ENCODE data around the gene SNX13.
"Not testable (repeated sequence)": the region's sequence is repeated elsewhere in the genome, so short reads cannot be mapped to it uniquely, and the experiment has no call there.

The SNX13 gene

DNA sequence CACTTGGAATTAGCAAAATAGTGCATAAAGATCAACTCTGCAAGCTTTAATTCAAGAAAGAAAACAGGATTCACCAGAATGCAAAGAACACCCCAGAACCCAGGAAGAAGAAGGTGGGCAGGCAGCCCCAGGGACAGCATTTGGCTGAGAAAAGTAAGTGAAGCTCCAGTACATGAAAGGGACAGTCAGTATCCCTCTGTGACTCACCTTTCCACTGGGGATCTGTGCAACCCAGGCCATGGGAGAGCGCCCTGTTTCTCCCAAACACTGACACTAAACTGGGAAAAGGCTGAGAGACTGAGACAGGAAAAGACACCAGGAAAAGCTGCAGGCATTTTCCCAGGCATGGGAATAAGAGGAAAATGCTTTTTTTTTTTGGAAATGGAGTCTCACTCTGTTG is 28.2 kb downstream of the SNX13 start:
- DNase-seq: no peak

DNA sequence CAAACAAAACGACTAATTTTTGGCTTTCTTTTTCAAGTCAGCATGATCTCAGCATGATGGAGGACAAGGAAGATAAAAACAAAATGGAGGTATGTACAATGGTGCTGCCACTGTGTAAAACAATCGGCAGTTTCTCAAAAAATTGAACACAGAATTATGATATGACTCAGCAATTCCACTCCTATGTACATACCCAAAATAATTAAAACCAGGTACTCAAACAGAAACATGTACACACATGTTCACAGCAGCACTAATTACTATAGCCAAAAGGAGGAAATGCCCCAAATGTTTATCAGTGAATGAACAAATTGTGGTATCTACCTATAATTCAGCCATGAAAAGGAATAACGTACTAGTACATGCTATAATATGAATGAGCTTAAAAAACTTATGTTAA is 29.9 kb downstream of the SNX13 start:
- no peak for DNase-seq

DNA sequence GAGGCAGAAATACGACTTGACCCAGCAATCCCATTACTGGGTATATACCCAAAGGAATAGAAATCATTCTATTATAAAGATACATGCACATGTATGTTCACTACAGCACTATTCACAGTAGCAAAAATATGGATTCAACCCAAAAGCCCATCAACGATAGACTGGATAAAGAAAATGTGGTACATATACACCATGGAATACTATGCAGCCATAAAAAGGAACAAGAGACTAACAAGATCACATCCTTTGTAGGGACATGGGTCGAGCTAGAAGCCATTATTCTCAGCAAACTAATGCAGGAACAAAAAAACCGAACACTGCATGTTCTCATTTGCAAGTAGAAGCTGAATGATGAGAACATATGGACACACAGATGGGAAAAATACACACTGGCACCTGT is 31.0 kb downstream of the SNX13 start:
- not testable (repeated sequence) for DNase-seq

DNA sequence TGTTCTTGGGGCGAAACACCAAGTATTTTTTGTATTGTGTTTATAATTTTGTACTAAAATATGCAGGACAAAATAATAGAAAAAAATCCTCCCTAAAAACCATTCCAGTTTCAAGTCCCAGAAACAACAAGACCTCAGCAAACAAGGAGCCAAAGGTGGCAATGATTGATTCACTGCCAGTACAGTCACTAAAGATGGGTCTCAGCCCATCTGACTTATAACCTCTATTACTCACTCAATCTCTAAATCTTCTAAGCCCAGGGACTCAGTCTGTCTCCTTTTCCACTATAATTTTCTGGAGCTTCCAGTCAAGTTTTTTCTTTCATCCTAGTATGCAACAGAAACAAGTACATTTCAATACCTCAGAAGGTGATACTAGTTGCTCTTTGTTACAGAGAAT is 33.3 kb downstream of the SNX13 start:
- DNase-seq: no peak

DNA sequence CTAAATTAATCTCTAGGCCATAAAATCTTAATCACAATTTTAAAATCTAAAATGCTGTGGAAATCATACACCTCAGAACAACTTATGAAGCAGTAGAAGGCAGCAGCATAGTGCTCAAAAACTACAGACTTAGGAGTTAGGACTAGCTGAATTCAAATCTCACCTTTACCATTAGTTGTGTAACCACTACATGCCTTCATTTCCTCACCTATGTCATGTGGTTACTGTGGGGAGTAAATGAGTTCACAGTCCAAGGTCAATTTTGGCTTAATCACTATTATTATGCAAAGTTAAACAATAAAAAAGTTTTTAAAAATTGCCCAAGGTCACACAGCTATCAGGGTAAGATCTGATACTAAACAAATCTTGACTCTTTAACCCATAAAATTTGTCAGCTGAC is 37.0 kb downstream of the SNX13 start:
- DNase-seq: no peak

- no peak for DNase-seq
Observed at GRCh38 chr7:17902599-17902998, 37.7 kb downstream of the SNX13 start.

GRCh38 chr7:17900464-17900863 is 39.8 kb downstream of the SNX13 start:
- no peak for DNase-seq

DNA sequence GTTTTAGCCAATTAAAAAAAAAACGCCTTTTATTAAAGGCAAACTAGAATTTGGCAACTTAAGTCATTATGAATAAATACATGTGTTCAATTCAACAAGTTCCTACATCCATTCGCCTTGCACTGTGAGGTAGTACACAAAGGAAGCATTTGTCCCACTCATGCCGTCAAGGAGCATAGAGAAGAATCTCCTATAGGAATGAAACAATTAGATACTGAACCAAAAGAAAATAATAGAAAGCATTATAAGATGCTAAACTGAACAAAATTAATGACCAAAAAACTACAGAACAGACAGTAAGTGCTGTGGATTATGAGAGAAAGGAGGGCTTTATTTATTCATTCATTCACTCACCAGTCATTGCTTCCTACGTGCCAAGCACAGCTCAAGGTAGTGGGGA is 42.2 kb downstream of the SNX13 start:
- no peak for DNase-seq

- no peak for DNase-seq
Observed at GRCh38 chr7:17887286-17887685, 53.0 kb downstream of the SNX13 start.

DNA sequence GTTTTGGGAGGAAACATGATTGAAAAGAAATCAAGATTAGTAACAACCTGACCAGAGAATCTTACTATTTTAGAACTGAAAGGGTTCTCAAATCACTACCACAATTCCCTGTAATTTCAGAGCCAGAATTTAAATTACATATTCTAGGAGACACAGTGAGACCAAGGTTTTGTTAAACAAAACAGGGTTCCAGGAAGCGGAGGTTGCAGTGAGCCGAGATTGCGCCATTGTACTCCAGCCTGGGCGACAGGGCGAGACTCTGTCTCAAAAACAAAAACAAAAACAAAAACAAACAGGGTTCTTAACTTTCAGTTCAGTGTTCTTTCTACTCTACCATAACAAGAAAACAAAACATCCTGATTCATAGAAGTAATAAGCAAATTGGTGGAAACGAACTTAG is 57.6 kb downstream of the SNX13 start:
- no peak for DNase-seq

DNA sequence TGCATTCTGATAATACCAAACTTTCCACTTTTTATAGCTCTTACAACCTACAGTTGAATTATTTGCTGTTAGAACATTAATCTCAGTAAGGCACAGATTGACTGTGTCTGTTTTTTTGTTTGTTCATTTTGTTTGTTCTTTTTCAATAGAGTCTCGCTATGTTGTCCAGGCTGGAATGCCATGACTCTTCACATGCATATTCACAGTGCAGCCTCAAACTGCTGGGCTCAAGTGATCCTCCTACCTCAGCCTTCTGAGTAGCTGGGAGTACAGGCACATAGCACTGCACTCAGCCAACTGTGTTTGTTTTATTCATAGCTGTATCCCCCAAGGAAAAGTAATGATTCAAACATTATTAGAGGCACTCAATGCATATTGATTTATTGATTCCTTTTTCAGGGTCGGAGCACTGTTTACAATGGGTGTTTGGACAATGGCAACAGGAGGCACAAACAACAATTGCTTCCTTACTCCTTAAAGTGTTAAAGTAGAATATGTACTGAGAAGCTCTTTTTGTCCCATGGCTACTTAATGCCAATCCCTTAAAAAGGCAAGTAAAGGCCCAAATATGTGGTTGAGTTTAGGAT is 61.1 kb downstream of the SNX13 start:
- no peak for DNase-seq

DNA sequence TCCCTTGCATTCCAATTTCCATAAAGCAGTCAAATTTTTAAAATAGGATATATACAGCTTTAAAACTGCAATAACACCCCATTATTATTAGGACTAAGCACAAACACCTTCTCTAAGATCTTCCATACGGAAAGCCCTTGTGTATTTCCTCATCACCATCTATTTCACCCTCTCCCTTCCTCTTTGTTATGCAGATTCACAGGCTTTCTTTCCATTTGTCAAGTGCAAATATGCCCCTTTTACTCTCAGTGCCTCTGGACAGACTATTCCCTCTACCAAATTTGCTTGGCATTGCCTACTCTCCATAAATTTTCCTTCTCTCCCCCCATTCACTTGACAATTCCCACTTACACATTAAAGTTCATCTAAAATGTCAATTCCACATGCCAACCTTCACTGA is 61.7 kb downstream of the SNX13 start:
- DNase-seq: no peak

DNA sequence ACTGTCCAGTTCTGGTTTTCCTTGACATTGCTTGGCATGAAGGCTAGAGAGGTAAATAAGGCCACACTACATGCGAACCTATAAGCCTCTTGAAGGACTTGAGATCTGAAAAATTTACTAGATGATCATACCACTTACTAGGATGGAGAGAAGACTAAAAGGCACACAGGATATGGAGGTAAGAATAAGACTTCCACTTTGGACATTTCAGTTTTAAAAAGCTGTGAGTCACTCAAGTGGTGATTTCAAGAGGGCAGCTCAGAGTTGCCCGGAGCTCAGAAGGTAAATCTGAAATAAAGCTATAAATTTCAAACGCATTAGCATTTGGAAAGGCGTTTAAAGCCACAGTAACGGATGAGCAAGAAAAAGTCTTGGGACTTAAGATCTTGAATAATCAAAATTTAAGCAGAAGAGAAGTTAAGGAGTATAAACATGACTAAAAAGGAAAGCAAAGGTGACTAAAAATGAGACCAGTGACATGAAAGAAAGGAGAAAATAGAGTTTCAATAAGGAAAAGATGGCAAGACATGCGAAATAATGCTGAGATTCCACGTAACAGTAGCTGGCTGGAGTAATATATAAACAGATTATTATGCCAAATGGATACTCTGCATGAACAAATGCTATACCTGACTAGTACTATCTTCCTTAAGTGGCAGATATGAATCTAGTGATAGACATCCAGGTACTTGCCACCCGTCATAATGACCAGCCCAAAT is 68.3 kb downstream of the SNX13 start:
- DNase-seq: no peak

DNA sequence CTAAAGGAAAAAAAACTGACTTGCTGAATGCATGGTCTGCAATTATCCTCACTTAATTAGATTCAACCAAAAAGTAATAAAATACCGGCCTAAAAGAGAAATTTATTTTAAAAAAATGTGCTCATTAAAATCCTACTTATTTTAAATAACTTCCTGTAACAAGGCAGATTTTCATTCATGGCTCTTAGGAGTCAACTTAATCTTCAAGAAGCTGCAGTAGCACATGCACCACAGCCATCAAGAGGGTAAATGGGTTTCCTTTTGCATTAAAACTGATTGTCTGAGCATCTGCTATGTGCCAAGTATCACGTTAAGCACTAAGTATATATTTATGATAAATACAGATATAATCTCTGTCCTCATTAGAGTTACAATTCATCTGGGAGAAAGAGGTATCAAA is 69.9 kb downstream of the SNX13 start:
- no peak for DNase-seq

DNA sequence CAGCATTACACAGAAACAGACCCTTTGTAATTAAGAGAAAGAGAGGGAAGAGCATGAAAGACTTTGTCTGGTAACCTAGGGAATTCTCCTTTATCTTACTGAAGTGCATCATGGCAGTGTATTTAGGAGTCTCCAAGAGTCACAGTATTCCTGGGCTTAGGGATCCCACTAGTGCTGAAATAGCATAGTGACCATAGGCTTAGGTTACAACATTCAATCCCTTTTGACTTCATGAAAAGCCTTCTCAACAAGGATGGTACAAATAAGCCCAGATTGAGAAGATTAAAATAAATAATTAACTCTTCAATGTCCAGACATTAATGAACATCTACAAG is 76.5 kb downstream of the SNX13 start:
- DNase-seq: no peak

DNA sequence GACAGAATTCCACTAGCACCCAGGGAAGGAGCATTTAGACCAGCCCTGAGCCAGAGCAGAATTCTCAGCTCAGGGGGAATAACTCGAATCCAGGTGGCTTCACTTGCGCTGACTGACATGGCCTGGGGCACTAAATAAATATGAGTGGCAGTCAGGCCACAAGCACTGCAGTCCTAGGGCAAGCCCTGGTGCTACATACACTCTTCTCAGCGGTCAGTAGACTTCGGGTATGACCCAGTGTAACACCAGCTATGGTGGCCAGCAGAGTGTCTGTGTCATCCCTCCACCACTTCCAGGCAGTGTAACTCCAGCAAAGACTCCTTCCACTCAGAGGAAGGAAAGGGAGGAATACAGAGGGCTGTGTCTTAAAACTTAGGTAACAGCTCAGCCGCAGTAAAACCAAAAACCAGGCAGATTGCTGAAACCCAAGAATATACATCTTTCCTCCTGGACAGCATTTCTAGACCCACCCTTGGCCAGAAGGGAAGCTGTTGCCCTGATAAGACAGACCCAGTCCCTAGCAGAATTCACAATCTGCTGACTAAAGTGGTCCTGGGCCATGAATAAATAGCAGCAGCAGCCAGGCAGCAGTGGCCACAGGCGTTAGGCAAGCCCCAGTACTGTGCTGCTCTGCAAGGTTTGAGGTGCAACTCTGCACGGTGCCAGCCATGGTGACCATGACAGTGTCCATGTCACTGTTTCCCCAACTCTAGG is 77.0 kb downstream of the SNX13 start:
- no peak for DNase-seq

DNA sequence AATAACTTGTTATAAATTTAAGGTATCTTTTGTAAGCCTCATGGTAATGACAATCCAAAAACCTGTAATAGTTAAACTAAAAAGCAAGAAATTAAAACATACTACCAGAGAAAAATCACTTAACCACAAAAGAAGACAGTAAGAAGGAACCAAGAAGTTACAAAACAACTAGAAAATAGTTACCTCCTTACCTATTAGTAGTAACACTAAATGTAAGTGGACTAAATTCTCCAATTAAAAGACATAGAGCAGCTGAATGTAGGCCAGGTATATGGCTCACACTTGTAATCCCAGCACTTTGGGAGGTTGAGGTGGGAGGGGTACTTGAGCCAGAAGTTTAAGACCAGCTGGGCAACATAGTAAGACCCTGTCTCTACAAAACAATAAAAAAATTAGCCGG is 84.0 kb downstream of the SNX13 start:
- DNase-seq: no peak

- no peak for DNase-seq
Observed at GRCh38 chr7:17855202-17855601, 85.1 kb downstream of the SNX13 start.

GRCh38 chr7:17854261-17855047 is 85.8 kb downstream of the SNX13 start:
- no peak for DNase-seq

DNA sequence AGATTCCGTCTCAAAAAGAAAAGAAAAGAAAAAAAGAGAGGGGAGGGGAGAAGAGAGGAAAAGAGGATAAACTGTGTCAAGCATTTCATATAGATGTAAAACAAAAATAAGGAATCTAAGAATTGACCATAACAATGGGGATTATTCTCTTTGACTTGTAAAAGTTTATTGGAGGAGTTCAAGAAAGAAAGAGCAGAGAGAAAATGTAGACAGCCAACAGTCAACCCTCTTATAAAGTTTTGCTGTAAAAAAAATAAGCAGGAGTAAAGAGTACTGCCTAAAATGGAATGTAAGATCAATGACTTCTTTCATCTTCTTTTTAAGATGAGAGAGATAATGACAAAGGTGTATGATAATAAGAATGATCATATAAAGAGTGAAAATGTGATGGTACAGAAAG is 87.9 kb downstream of the SNX13 start:
- DNase-seq: no peak

- DNase-seq: no peak
Observed at GRCh38 chr7:17849504-17849903, 90.8 kb downstream of the SNX13 start.

GRCh38 chr7:17848516-17848915 is 91.8 kb downstream of the SNX13 start:
- DNase-seq: no peak

DNA sequence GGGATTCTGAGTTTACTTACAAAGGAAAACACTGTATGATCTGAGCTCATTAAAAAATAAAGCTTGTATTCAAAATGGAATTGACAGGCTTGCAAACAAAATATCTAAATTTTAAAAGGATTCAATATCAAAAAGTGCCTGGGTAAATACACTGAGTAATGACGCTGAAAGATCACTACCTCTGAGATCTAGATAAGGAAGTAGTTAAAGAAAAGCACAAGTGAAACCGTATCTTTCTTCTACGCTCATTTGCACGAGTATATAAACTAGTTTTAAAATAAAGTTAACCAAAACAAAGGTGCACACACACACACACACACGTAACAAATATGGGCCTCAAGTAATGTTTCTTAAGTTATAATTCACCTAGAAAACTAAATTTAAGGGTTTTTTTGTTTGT is 93.4 kb downstream of the SNX13 start:
- no peak for DNase-seq

GRCh38 chr7:17845197-17845547 is 95.1 kb downstream of the SNX13 start:
- no peak for DNase-seq

Measured in NCI-H2081 (cell line).